ENCODE data around the gene MAF. TPM values are rescaled to one million over a fixed set of nuclear protein-coding genes. Genes with fewer than 3 reads are reported as not detected.
A peak's percentile ranks its signal among the peaks of the same experiment; 100 is the strongest.

The MAF gene
- total and polyA plus RNA-seq, 2 experiments from 2014 or later: 0.91 to 2.5 TPM

GRCh38 chr16:79589601-79590102, 10.9 kb downstream of the MAF start:
- Histone ChIP-seq H3K79me2 (replicated peaks; ENCODE audit: insufficient read depth) (no peaks in the 10 kb centered on the region), H3F3A (replicated peaks; ENCODE audit: low read depth) (no peaks in the 10 kb centered on the region), H3K36me3 (ENCODE audit: insufficient read depth) (no peaks in the 10 kb centered on the region), H4K20me1 (replicated peaks; ENCODE audit: insufficient read depth) (no peaks in the 10 kb centered on the region), H3K27me3 (ENCODE audit: insufficient read depth) (peaks cover 19% of the 10 kb centered on the region), H3K4me1 (ENCODE audit: insufficient read depth) (peaks cover 20% of the 10 kb centered on the region), H3K4me3 (peak overlapping the region; percentile 77), H3K9me2 (ENCODE audit: insufficient read depth) (no peaks in the 10 kb centered on the region), H3K27ac (ENCODE audit: low read depth) (no peak overlapping the region), H2AFZ (peak overlapping the region; percentile 92; the same call in 1 of the 2 replicates), H3K4me2 (peak overlapping the region; percentile 84)
- H3K9me3 Mint-ChIP-seq: no peaks in the 10 kb centered on the region
- no peaks in the 10 kb centered on the region for H3K36me3 Mint-ChIP-seq (ENCODE audit: low read depth)
- peak overlapping the region; percentile 62; the same call in 2 of the 3 replicates for H3K4me3 Mint-ChIP-seq
- ATAC-seq (peak; percentile 88), DNase-seq (ENCODE audit: low spot score) (peak; percentile 68)
- H3K27me3 Mint-ChIP-seq (ENCODE audit: insufficient read depth, low read depth, poor library complexity): peaks cover 6% of the 10 kb centered on the region
- peaks cover 49% of the 10 kb centered on the region for H3K4me1 Mint-ChIP-seq
- TF ChIP-seq EZH2 (IDR thresholded peaks at IDR 0.05; ENCODE audit: low read depth, unreplicated experiment): no peak
- TF ChIP-seq CTCF (conservative IDR thresholded peaks at IDR 0.05; ENCODE audit: low read depth in 2 of 2): peak in 1 of 2 experiments; percentile 4; a peak in 1 of 4 replicates
- TF ChIP-seq ZNF331 (CRISPR knock-in tag; IDR thresholded peaks at IDR 0.05; ENCODE audit: low read depth): no peak
- TF ChIP-seq, protein P1, sequence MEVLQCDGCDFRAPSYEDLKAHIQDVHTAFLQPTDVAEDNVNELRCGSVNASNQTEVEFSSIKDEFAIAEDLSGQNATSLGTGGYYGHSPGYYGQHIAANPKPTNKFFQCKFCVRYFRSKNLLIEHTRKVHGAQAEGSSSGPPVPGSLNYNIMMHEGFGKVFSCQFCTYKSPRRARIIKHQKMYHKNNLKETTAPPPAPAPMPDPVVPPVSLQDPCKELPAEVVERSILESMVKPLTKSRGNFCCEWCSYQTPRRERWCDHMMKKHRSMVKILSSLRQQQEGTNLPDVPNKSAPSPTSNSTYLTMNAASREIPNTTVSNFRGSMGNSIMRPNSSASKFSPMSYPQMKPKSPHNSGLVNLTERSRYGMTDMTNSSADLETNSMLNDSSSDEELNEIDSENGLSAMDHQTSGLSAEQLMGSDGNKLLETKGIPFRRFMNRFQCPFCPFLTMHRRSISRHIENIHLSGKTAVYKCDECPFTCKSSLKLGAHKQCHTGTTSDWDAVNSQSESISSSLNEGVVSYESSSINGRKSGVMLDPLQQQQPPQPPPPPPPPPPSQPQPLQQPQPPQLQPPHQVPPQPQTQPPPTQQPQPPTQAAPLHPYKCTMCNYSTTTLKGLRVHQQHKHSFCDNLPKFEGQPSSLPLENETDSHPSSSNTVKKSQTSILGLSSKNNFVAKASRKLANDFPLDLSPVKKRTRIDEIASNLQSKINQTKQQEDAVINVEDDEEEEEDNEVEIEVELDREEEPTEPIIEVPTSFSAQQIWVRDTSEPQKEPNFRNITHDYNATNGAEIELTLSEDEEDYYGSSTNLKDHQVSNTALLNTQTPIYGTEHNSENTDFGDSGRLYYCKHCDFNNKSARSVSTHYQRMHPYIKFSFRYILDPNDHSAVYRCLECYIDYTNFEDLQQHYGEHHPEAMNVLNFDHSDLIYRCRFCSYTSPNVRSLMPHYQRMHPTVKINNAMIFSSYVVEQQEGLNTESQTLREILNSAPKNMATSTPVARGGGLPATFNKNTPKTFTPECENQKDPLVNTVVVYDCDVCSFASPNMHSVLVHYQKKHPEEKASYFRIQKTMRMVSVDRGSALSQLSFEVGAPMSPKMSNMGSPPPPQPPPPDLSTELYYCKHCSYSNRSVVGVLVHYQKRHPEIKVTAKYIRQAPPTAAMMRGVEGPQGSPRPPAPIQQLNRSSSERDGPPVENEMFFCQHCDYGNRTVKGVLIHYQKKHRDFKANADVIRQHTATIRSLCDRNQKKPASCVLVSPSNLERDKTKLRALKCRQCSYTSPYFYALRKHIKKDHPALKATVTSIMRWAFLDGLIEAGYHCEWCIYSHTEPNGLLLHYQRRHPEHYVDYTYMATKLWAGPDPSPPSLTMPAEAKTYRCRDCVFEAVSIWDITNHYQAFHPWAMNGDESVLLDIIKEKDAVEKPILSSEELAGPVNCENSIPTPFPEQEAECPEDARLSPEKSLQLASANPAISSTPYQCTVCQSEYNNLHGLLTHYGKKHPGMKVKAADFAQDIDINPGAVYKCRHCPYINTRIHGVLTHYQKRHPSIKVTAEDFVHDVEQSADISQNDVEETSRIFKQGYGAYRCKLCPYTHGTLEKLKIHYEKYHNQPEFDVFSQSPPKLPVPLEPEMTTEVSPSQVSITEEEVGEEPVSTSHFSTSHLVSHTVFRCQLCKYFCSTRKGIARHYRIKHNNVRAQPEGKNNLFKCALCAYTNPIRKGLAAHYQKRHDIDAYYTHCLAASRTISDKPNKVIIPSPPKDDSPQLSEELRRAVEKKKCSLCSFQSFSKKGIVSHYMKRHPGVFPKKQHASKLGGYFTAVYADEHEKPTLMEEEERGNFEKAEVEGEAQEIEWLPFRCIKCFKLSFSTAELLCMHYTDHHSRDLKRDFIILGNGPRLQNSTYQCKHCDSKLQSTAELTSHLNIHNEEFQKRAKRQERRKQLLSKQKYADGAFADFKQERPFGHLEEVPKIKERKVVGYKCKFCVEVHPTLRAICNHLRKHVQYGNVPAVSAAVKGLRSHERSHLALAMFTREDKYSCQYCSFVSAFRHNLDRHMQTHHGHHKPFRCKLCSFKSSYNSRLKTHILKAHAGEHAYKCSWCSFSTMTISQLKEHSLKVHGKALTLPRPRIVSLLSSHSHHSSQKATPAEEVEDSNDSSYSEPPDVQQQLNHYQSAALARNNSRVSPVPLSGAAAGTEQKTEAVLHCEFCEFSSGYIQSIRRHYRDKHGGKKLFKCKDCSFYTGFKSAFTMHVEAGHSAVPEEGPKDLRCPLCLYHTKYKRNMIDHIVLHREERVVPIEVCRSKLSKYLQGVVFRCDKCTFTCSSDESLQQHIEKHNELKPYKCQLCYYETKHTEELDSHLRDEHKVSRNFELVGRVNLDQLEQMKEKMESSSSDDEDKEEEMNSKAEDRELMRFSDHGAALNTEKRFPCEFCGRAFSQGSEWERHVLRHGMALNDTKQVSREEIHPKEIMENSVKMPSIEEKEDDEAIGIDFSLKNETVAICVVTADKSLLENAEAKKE (CRISPR knock-in tag; IDR thresholded peaks at IDR 0.05): no peak
- TF ChIP-seq REST (IDR thresholded peaks at IDR 0.05; ENCODE audit: unreplicated experiment): no peak
- no peak for TF ChIP-seq JUNB (IDR thresholded peaks at IDR 0.05; ENCODE audit: unreplicated experiment)
- H3K27ac Mint-ChIP-seq: no peak overlapping the region

Data from GM23338 (cell line).